Mesodermal cell (in vitro differentiated cells): ENCODE measurements around the gene KLHDC1.
"Not testable (repeated sequence)": the region's sequence is repeated elsewhere in the genome, so short reads cannot be mapped to it uniquely, and the experiment has no call there.

ENCODE experiments used
- H3K27ac ChIP-seq: 2 replicates; pipeline ENCODE4 v1.7.0; 2013; ENCODE audit warnings: mild to moderate bottlenecking, low read depth, low read length, moderate library complexity; ENCODE audit not compliant: severe bottlenecking
- H3K36me3 ChIP-seq: 2 replicates; pipeline ENCODE4 v1.7.1; 2013; ENCODE audit warnings: mild to moderate bottlenecking, low read length, moderate library complexity; ENCODE audit not compliant: control insufficient read depth, insufficient read depth
- H3K4me1 ChIP-seq: one replicate; pipeline ENCODE4 v1.7.1; 2013; ENCODE audit warnings: mild to moderate bottlenecking, low read length; ENCODE audit not compliant: insufficient read depth, control insufficient read depth, poor library complexity, severe bottlenecking
- H3K4me3 ChIP-seq: 2 replicates; pipeline ENCODE4 v1.7.0; 2013; ENCODE audit warnings: low read length, control low read depth, mild to moderate bottlenecking; ENCODE audit not compliant: insufficient read depth, poor library complexity, severe bottlenecking; ENCODE audit errors: extremely low read depth
- H3K9me3 ChIP-seq: 2 replicates; pipeline ENCODE4 v1.7.1; 2013; ENCODE audit warnings: mild to moderate bottlenecking, low read length, moderate library complexity; ENCODE audit not compliant: control insufficient read depth
- WGBS, 2 experiments: methylation state at CpG; one replicate each; pipeline ENCODE4 v1.1.5; 2013; ENCODE audit warnings: missing lambda C conversion rate in 2 of 2; ENCODE audit not compliant: insufficient coverage in 2 of 2; 5-methylcytosine and 5-hydroxymethylcytosine counted together

The KLHDC1 gene

DNA sequence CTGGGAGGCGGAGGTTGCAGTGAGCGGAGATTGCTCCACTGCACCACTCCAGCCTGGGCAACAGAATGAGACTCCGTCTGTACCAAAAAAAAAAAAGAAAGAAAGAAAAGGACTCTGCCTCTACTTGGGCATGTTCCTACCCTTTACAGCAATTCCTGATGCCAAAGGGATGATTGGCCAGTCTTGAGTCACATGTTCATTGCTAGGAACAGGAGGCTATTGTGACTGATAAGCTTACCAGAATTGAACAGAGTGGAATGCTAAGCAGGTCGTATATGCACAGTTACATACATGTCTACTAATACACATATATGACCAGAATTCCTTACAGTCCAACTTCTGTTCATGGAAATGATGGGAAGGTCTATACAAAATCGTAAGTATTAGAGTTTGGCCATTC is 34.3 kb downstream of the KLHDC1 start:
- Histone ChIP-seq H3K27ac (no peak overlapping the region), H3K4me1 (no peaks in the 10 kb centered on the region), H3K9me3 (no peaks in the 10 kb centered on the region), H3K4me3 (no peak overlapping the region), H3K36me3 (no peaks in the 10 kb centered on the region)
- WGBS, 2 experiments: 88 to 92% methylated on average over 2 to 3 of the region's 5 CpGs

DNA sequence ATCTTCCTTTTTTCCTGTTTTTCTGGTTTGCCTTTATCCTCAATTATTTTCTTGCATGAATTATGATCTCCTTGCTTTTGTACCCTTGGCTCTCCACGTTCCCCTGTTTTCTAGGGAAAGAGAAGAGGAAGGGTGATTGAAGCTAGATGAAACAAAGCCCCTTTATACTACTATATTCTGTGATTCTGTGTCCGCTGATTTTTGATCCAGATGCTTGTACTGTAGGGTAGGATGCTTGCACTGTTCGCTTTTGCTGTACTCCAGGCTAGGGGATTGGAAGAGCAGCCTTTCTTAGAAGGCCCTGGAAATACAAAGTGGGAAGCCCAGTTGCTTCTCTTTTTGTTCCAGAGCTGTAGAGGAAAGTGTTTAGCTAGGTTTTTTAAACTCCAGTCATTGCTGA is 40.0 kb downstream of the KLHDC1 start:
- WGBS, 2 experiments: 86 to 100% methylated on average over 1 of the region's 3 CpGs
- no peaks in the 10 kb centered on the region for H3K9me3 ChIP-seq
- H3K4me3 ChIP-seq: no peak overlapping the region
- H3K36me3 ChIP-seq: no peaks in the 10 kb centered on the region
- H3K4me1 ChIP-seq: no peaks in the 10 kb centered on the region
- no peak overlapping the region for H3K27ac ChIP-seq

- Histone ChIP-seq H3K36me3 (no peaks in the 10 kb centered on the region), H3K27ac (no peak overlapping the region), H3K4me3 (no peak overlapping the region), H3K9me3 (no peaks in the 10 kb centered on the region), H3K4me1 (no peaks in the 10 kb centered on the region)
Measured at GRCh38 chr14:49733836-49734235, 40.9 kb downstream of the KLHDC1 start.

DNA sequence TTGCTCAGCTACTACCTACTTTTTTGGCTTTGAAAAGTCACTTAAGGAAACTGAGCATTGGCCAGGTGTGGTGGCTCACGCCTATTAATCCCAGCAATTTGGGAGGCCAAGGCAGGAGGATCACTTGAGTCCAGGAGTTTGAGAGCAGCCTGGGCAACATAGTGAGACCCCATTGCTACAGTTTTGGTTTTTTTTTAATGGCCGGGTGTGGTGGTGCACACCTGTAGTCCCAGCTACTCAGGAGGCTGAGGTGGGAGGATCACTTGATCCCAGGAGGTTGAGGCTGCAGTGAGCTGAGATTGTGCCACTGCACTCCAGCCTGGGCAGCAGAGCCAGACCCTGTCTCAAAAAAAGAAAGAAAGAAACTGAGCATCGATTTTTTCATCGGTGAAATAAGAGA is 42.7 kb downstream of the KLHDC1 start:
- WGBS, 2 experiments: 75 to 78% methylated on average over 2 to 3 of the region's 4 CpGs
- H3K27ac ChIP-seq, H3K4me3 ChIP-seq, H3K9me3 ChIP-seq, H3K36me3 ChIP-seq, H3K4me1 ChIP-seq: not testable (repeated sequence)

GRCh38 chr14:49745191-49745590 is 52.3 kb downstream of the KLHDC1 start:
- Histone ChIP-seq H3K27ac (no peak overlapping the region), H3K4me1 (no peaks in the 10 kb centered on the region), H3K4me3 (no peak overlapping the region), H3K9me3 (no peaks in the 10 kb centered on the region), H3K36me3 (no peaks in the 10 kb centered on the region)
- WGBS, 2 experiments: 86 to 100% methylated on average over 1 of the region's 1 CpG

DNA sequence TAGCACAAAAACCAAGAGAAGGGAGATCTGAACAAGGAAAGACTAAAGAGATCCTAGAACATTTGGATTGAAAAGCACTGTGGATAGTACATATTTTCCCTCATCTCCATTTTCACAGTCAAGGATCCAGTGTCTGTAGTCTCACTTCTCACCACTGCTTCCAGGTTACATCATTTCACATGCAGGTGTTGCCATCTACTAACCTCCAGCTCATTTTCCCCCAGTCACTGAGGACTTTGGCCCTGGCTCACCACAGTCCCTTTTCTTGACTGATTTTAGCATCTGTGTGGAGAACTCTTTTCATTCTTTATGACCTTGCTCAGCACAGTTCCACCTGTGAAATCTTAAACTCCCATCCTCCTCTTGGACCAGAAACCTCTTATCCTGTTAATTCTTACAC is 53.6 kb downstream of the KLHDC1 start:
- H3K27ac ChIP-seq, H3K4me3 ChIP-seq, H3K9me3 ChIP-seq, H3K36me3 ChIP-seq, H3K4me1 ChIP-seq: not testable (repeated sequence)

DNA sequence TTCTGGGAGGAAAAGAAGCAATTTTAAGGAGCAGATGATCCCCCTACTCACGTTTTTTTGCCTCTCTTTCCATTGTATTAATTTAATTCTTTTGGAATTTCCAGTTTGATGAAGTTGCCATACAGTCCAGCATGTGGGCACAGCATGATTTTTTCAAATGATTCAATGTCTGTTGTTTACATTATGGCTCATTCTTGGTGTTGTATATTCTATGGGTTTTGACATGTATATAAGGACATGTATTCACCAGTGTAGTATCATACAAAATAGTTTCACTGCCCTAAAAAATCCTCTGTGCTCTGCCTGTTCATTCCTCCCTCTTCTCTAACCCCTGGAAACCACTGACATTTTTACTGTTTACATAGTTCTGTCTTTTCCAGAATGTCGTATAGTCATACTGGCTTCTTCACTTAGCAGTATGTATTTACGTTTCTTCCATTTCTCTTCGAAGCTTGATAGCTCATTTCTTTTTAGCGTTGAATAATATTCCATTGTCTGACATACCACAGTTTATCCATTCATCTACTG is 61.7 kb downstream of the KLHDC1 start:
- H3K9me3 ChIP-seq: no peaks in the 10 kb centered on the region
- no peak overlapping the region for H3K4me3 ChIP-seq
- no peaks in the 10 kb centered on the region for H3K36me3 ChIP-seq
- WGBS, 2 experiments: 84 to 95% methylated on average over 2 to 4 of the region's 5 CpGs
- H3K4me1 ChIP-seq: no peaks in the 10 kb centered on the region
- H3K27ac ChIP-seq: no peak overlapping the region

DNA sequence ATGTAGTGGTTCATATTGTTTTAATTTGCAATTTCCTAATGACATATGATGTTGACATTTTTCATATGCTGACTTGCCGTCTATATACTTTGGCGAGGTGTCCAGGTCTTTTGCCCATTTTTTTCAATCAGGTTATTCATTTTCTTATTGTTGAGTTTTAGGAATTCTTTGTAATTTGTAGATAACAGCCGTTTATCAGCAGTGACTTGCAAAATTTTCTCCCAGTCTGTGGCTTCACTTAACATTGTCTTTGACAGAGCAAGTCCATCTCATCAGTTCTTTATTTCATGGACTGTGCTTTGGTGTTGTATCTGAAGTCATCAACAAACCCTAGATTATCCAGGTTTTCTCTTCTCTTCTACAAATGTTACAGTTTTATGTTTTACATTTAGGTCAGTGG is 62.5 kb downstream of the KLHDC1 start:
- no peak overlapping the region for H3K27ac ChIP-seq
- no CpG with 5 or more reads among the region's 3 CpGs for whole genome bisulfite sequencing, 2 experiments
- H3K36me3 ChIP-seq: no peaks in the 10 kb centered on the region
- H3K4me3 ChIP-seq: no peak overlapping the region
- H3K4me1 ChIP-seq: no peaks in the 10 kb centered on the region
- H3K9me3 ChIP-seq: no peaks in the 10 kb centered on the region

DNA sequence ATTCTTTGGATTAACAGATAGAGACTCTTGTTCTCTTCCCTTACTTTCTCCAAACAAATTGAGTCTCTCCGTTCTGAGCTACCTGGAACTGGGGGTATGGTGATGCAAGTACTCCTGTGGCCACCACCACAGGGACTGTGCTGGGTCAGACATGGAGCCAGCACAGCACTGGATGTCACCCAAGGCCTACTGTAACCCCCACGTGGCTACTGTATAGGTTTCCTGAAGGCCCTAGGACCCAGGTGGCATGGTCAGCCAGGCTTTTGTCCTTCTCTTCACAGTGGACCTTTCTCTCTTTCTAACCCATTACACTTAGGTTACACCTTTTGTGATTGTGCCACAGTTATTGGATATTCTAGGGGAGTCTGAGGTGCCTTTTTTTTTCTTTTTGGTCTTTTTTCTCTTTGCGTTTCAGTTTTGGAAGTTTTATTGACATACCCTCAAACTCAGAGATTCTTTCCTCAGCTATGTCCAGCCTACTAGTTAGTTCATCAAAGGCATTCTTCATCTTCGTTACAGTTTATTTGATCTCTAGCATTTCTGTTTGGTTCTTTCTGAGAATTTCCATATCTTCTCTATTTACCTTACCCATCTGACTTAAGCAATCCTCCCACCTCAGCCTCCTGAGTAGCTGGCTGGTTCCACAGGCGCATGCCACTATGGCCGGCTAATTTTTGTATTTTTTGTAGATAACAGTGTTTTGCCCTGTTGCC is 69.1 kb downstream of the KLHDC1 start:
- Histone ChIP-seq H3K9me3 (no peaks in the 10 kb centered on the region), H3K4me3 (no peak overlapping the region), H3K27ac (no peak overlapping the region), H3K36me3 (no peaks in the 10 kb centered on the region), H3K4me1 (peaks cover 4% of the 10 kb centered on the region)
- 73 to 79% methylated on average over 2 to 3 of the region's 6 CpGs for WGBS, 2 experiments

- peak overlapping the region; percentile 98 for H3K27ac ChIP-seq
- 94% methylated on average over 9 to 10 of the region's 10 CpGs for WGBS, 2 experiments
Measured at GRCh38 chr14:49766839-49767238, 73.9 kb downstream of the KLHDC1 start.

DNA sequence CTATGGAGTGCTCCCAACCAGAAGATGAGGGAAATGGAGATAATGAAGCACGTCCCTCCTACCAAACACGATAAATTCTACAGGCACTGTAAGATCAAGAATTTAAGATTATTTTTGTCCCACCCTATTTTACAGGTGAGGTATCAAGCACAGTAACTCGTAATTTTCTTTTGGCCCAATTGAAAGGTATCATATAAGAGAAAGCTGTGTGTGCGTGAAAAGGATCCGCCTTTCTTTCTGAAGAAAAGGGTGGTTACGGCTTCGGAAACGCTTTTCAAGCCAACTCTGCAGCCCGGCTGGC is 74.3 kb downstream of the KLHDC1 start:
- WGBS, 2 experiments: 0 to 3% methylated on average over 5 to 6 of the region's 9 CpGs
- Histone ChIP-seq H3K9me3 (no peaks in the 10 kb centered on the region), H3K27ac (peak overlapping the region; percentile 98), H3K4me1 (peaks cover 14% of the 10 kb centered on the region), H3K4me3 (peak overlapping the region; percentile 93), H3K36me3 (peaks cover 11% of the 10 kb centered on the region)

More at GRCh38 chr14:49766839-49767238, 73.9 kb downstream of the KLHDC1 start:
- Histone ChIP-seq H3K9me3 (no peaks in the 10 kb centered on the region), H3K36me3 (peaks cover 10% of the 10 kb centered on the region), H3K4me1 (peaks cover 14% of the 10 kb centered on the region), H3K4me3 (peak overlapping the region; percentile 93)
